Colonic mucosa (tissue), 4 donors: Measurements from ENCODE around the gene RPE65. TPM values are rescaled to one million over a fixed set of nuclear protein-coding genes. Genes with fewer than 3 reads are reported as not detected.
"Not testable (repeated sequence)": the region's sequence is repeated elsewhere in the genome, so short reads cannot be mapped to it uniquely, and the experiment has no call there.

Source experiments
- DNase-seq: peaks from one replicate; pipeline ENCODE4 v3.0.0-alpha.2; 2020
- H3K27ac ChIP-seq: fragments of 200-600 bp; one replicate; pipeline ENCODE4 v1.8.0; 2021
- H3K27me3 ChIP-seq: fragments of 200-600 bp; one replicate; pipeline ENCODE4 v1.8.0; 2021
- H3K36me3 ChIP-seq: fragments of 200-600 bp; one replicate; pipeline ENCODE4 v1.8.0; 2021
- H3K4me1 ChIP-seq: fragments of 200-600 bp; one replicate; pipeline ENCODE4 v1.8.0; 2021; ENCODE audit warnings: mild to moderate bottlenecking
- H3K4me3 ChIP-seq: fragments of 200-600 bp; one replicate; pipeline ENCODE4 v1.8.0; 2021
- H3K9ac ChIP-seq, 2 donors: one replicate each; pipeline ENCODE4 v1.7.0; 2013; ENCODE audit warnings: control low read depth in 2 of 2, low read depth in 2 of 2, low read length in 2 of 2
- H3K9me3 ChIP-seq: fragments of 200-600 bp; one replicate; pipeline ENCODE4 v1.8.0; 2021
- CTCF ChIP-seq: fragments of 200-600 bp; IDR thresholded peaks from one replicate; pipeline ENCODE4 v1.8.0; 2022; ENCODE audit warnings: antibody characterized with exemption, mild to moderate bottlenecking
- intact Hi-C: fragments of 100-400 bp; cut with DNase I; formaldehyde crosslinking; loops from one replicate; pipeline ENCODE4 v1.14.1; 2022
- total RNA-seq, 2 donors: library from RNA; stranded (reverse); fragmentation: NEBNext Ultra II Directional in 1 of 2; extraction: Animal tissue kit (Norgen Biotek cat#: 25700) in 1 of 2; gene quantifications; one replicate each; pipeline ENCODE4 v1.2.1, GENCODE V29; 2021
- donor health status: healthy.
- donor health status: DM: no; HTN: no; CAD: no.
- donor health status: DM: no; HTN: no; CAD: no.

RPE65 gene
- total RNA-seq, 2 donors from 2014 or later, result not detected

- Histone ChIP-seq H3K27me3 (no peaks in the 10 kb centered on the region), H3K36me3 (no peaks in the 10 kb centered on the region), H3K9ac (no peak overlapping the region), H3K9me3 (no peaks in the 10 kb centered on the region), H3K4me3 (no peak overlapping the region), H3K27ac (no peak overlapping the region), H3K4me1 (no peaks in the 10 kb centered on the region)
- intact Hi-C loops, result loop anchor here (10.0 kb wide), 1 partner anchor 115 kb away; no protein-coding TSS in a partner anchor
- no peak for DNase-seq
- TF ChIP-seq CTCF, result no peak
These were observed 29.7 kb upstream of the RPE65 start for GRCh38 chr1:68479501-68479900.

- H3K4me1 ChIP-seq, result no peaks in the 10 kb centered on the region
- H3K27ac ChIP-seq, result no peak overlapping the region
- no peaks in the 10 kb centered on the region for H3K36me3 ChIP-seq
- H3K4me3 ChIP-seq, result no peak overlapping the region
- intact Hi-C loops, result loop anchor here (10.0 kb wide), 1 partner anchor 116 kb away; no protein-coding TSS in a partner anchor
- no peak overlapping the region for H3K9ac ChIP-seq
- no peak for DNase-seq
- no peaks in the 10 kb centered on the region for H3K9me3 ChIP-seq
- H3K27me3 ChIP-seq, result no peaks in the 10 kb centered on the region
- no peak for TF ChIP-seq CTCF
These were observed 28.9 kb upstream of the RPE65 start for GRCh38 chr1:68478662-68479061.

- intact Hi-C loops, result loop anchor here (10.0 kb wide), 1 partner anchor 118 kb away; no protein-coding TSS in a partner anchor
- DNase-seq, H3K4me3 ChIP-seq, H3K9ac ChIP-seq, H3K27ac ChIP-seq, H3K27me3 ChIP-seq, H3K36me3 ChIP-seq, H3K9me3 ChIP-seq, H3K4me1 ChIP-seq: not testable (repeated sequence)
These were observed 26.9 kb upstream of the RPE65 start for GRCh38 chr1:68476626-68477025.

GRCh38 chr1:68473060-68473459 lies 23.3 kb upstream of the RPE65 start:
- Histone ChIP-seq H3K27ac (no peak overlapping the region), H3K9me3 (no peaks in the 10 kb centered on the region), H3K27me3 (no peaks in the 10 kb centered on the region), H3K36me3 (no peaks in the 10 kb centered on the region), H3K4me1 (no peaks in the 10 kb centered on the region), H3K4me3 (no peak overlapping the region), H3K9ac (no peak overlapping the region)
- DNase-seq, result no peak
- TF ChIP-seq CTCF, result no peak
- intact Hi-C loops, result loop anchor here (5.0 to 10.0 kb wide), 2 partner anchors 122 to 1264 kb away; no protein-coding TSS in a partner anchor

GRCh38 chr1:68470388-68470970 lies 20.7 kb upstream of the RPE65 start:
- DNase-seq, result no peak
- H3K27ac ChIP-seq, result no peak overlapping the region
- intact Hi-C loops, result loop anchor here (5.0 to 10.0 kb wide), 2 partner anchors 124 to 1267 kb away; no protein-coding TSS in a partner anchor
- no peak overlapping the region for H3K9ac ChIP-seq
- H3K9me3 ChIP-seq, result no peaks in the 10 kb centered on the region
- H3K36me3 ChIP-seq, result no peaks in the 10 kb centered on the region
- no peak overlapping the region for H3K4me3 ChIP-seq
- no peaks in the 10 kb centered on the region for H3K27me3 ChIP-seq
- peak; percentile 41 for TF ChIP-seq CTCF
- no peaks in the 10 kb centered on the region for H3K4me1 ChIP-seq

GRCh38 chr1:68464891-68465290 lies 15.1 kb upstream of the RPE65 start:
- Histone ChIP-seq H3K9me3 (no peaks in the 10 kb centered on the region), H3K9ac (no peak overlapping the region), H3K36me3 (no peaks in the 10 kb centered on the region), H3K27me3 (no peaks in the 10 kb centered on the region), H3K4me1 (no peaks in the 10 kb centered on the region), H3K27ac (no peak overlapping the region), H3K4me3 (no peak overlapping the region)
- DNase-seq, result no peak
- TF ChIP-seq CTCF, result no peak
- intact Hi-C loops, result no loop called here
